GM21390 (cell line): Measurements from ENCODE around the gene PSMB7.

Experiments
- ATAC-seq: cut with Tn5 transposase; IDR thresholded peaks from one replicate; pipeline ENCODE4 v1.9.1; 2021; ENCODE audit not compliant: unreplicated experiment

The PSMB7 gene

GRCh38 chr9:124329206-124329792 is 85.9 kb downstream of the PSMB7 start:
- no peak for ATAC-seq

GRCh38 chr9:124328285-124328684 is 87.0 kb downstream of the PSMB7 start:
- no peak for ATAC-seq

- ATAC-seq: no peak
These were observed 87.8 kb downstream of the PSMB7 start for GRCh38 chr9:124327491-124327890.

GRCh38 chr9:124326378-124326777 is 88.9 kb downstream of the PSMB7 start:
- ATAC-seq: no peak

GRCh38 chr9:124325816-124326215 is 89.4 kb downstream of the PSMB7 start:
- ATAC-seq: no peak

- ATAC-seq: no peak
These were observed 91.3 kb downstream of the PSMB7 start for GRCh38 chr9:124323904-124324303.

- ATAC-seq: no peak
These were observed 92.4 kb downstream of the PSMB7 start for GRCh38 chr9:124322618-124323432.

- ATAC-seq: no peak
These were observed 93.3 kb downstream of the PSMB7 start for GRCh38 chr9:124321935-124322334.

- no peak for ATAC-seq
These were observed 93.8 kb downstream of the PSMB7 start for GRCh38 chr9:124321416-124321815.

GRCh38 chr9:124320062-124320973 is 94.9 kb downstream of the PSMB7 start:
- ATAC-seq: no peak

- no peak for ATAC-seq
These were observed 99.4 kb downstream of the PSMB7 start for GRCh38 chr9:124315882-124316281.

GRCh38 chr9:124313940-124314339 is 101.3 kb downstream of the PSMB7 start:
- ATAC-seq: no peak

- no peak for ATAC-seq
These were observed 102.7 kb downstream of the PSMB7 start for GRCh38 chr9:124312290-124313265.

GRCh38 chr9:124311283-124311682 is 104.0 kb downstream of the PSMB7 start:
- no peak for ATAC-seq

GRCh38 chr9:124309667-124310084 is 105.6 kb downstream of the PSMB7 start:
- no peak for ATAC-seq

- no peak for ATAC-seq
These were observed 106.4 kb downstream of the PSMB7 start for GRCh38 chr9:124308606-124309491.

GRCh38 chr9:124307379-124308030 is 107.7 kb downstream of the PSMB7 start:
- no peak for ATAC-seq

- no peak for ATAC-seq
These were observed 109.0 kb downstream of the PSMB7 start for GRCh38 chr9:124306098-124306735.
